Smooth muscle cell of the pulmonary artery (primary cell): ENCODE results near the gene DHDH. TPM values are rescaled to one million over a fixed set of nuclear protein-coding genes. Genes with fewer than 3 reads are reported as not detected.

Experiments
- total RNA-seq: library from RNA; depleted of rRNA; stranded (reverse); fragments of >200 nt; gene quantifications from 2 replicates; pipeline ENCODE4 v1.2.3, GENCODE V29; 2014

DHDH gene
- 0.17 TPM in 1 of 2 replicates, not detected in the other for total RNA-seq

GRCh38 chr19:48933382-48933932 lies at the start of gene DHDH:
Gene DHDH (plus strand): TSS chr19:48933699. CDS start chr19:48933722, 23 bp downstream.

GRCh38 chr19:48899781-48900476 lies 33.6 kb upstream of the DHDH start, which contains the start of gene NUCB1:
Gene NUCB1 (plus strand): TSS chr19:48900312. CDS start chr19:48900797, 485 bp downstream.

DNA sequence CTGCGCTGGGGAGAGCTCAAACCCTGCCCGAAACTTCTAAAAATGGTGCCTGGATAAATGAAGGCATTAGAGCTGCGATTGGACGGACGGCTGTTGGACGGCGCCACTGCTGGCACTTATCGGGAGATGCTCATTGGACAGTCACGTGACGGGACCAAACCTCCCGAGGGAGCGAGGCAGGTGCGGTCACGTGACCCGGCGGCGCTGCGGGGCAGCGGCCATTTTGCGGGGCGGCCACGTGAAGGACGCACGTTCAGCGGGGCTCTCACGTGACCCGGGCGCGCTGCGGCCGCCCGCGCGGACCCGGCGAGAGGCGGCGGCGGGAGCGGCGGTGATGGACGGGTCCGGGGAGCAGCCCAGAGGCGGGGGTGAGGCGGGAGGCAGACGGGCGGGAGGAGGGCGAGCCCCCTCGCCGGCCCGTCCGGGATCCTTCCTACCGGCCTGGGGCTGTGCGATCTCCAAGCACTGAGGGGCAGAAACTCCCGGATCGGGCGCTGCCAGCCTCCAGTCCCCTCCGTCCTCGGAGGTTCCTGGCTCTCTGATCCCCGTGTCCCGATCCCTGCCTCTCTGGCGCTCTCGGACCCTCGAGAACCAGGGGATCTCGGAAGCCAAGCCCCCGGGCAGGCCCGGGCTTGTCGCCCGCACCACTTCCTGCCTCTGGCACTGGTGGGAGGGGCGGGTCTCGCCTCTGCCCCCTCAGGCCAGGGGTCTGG lies 21.3 kb downstream of the DHDH start, which contains the start of gene BAX:
TSS of gene BAX (plus strand) at position 281 of the 713 bp plus-strand sequence. CDS start at position 335, 54 bp downstream.

DNA sequence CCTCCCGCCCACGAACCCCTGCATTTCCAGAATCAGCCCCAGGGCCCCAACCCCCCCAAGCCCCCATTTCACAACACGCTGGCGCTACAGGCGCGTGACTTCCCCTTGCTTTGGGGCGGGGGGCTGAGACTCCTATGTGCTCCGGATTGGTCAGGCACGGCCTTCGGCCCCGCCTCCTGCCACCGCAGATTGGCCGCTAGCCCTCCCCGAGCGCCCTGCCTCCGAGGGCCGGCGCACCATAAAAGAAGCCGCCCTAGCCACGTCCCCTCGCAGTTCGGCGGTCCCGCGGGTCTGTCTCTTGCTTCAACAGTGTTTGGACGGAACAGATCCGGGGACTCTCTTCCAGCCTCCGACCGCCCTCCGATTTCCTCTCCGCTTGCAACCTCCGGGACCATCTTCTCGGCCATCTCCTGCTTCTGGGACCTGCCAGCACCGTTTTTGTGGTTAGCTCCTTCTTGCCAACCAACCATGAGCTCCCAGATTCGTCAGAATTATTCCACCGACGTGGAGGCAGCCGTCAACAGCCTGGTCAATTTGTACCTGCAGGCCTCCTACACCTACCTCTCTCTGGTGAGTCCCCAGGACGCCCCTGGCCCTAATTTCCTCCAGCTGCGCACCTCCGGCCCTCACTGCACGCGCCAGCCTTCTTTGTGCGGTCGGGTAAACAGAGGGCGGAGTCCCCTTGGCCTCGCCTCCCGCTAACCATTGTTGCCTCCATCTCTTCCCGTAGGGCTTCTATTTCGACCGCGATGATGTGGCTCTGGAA lies 31.7 kb downstream of the DHDH start, which contains the start of gene FTL:
TSS of gene FTL (plus strand) at position 270 of the 766 bp plus-strand sequence. CDS start at position 469, 199 bp downstream.

GRCh38 chr19:48993175-48994034 lies 59.9 kb downstream of the DHDH start, which contains the start of the genes GYS1 and RUVBL2:
Gene GYS1 (minus strand): TSS chr19:48993309. CDS start chr19:48993112, 197 bp downstream.
Gene RUVBL2 (plus strand): TSS chr19:48993887. CDS start chr19:48993912, 25 bp downstream.

Other genes with a start within 250 kb of the DHDH start
- gene FUT2, start 237.7 kb upstream of the DHDH start, total RNA-seq, result not detected in 2 replicates
- gene MAMSTR, start 214.0 kb upstream of the DHDH start, total RNA-seq, result 0.65 and 0.69 TPM in 2 replicates
- 0.52 and 1.0 TPM in 2 replicates for gene RASIP1, start 193.1 kb upstream of the DHDH start, total RNA-seq
- gene IZUMO1, start 186.8 kb upstream of the DHDH start, total RNA-seq, result 0.07 TPM in 1 of 2 replicates, not detected in the other
- gene FUT1, start 181.1 kb upstream of the DHDH start, total RNA-seq, result 0.13 TPM in 2 replicates
- gene FGF21, start 178.2 kb upstream of the DHDH start, total RNA-seq, result not detected in 2 replicates
- gene BCAT2, start 122.7 kb upstream of the DHDH start, total RNA-seq, result 33.0 and 35.3 TPM in 2 replicates
- 2.2 and 2.8 TPM in 2 replicates for gene HSD17B14, start 97.2 kb upstream of the DHDH start, total RNA-seq
- gene PLEKHA4, start 65.1 kb upstream of the DHDH start, total RNA-seq, result 21.3 and 22.6 TPM in 2 replicates
- gene PPP1R15A, start 61.3 kb upstream of the DHDH start, total RNA-seq, result 53.2 and 70.7 TPM in 2 replicates
- gene TULP2, start 35.0 kb upstream of the DHDH start, total RNA-seq, result 0.23 TPM in 1 of 2 replicates, not detected in the other
- gene NUCB1, start 33.4 kb upstream of the DHDH start, total RNA-seq, result 522 and 547 TPM in 2 replicates
- gene BAX, start 21.2 kb downstream of the DHDH start, total RNA-seq, result 79.2 and 117 TPM in 2 replicates
- gene FTL, start 31.6 kb downstream of the DHDH start, total RNA-seq, result 4,527 and 7,180 TPM in 2 replicates
- 108 and 117 TPM in 2 replicates for gene GYS1, start 59.6 kb downstream of the DHDH start, total RNA-seq
- gene RUVBL2, start 60.2 kb downstream of the DHDH start, total RNA-seq, result 156 and 174 TPM in 2 replicates
- gene LHB, start 83.4 kb downstream of the DHDH start, total RNA-seq, result not detected in 2 replicates
- gene CGB3, start 90.6 kb downstream of the DHDH start, total RNA-seq, result not detected in 2 replicates
- not detected in 2 replicates for gene CGB2, start 98.2 kb downstream of the DHDH start, total RNA-seq
- gene CGB1, start 103.2 kb downstream of the DHDH start, total RNA-seq, result not detected in 2 replicates
- not detected in 2 replicates for gene CGB5, start 110.1 kb downstream of the DHDH start, total RNA-seq
- gene CGB8, start 115.4 kb downstream of the DHDH start, total RNA-seq, result not detected in 2 replicates
- under 0.01 and 0.17 TPM in 2 replicates for gene CGB7, start 124.0 kb downstream of the DHDH start, total RNA-seq
- gene NTF4, start 131.1 kb downstream of the DHDH start, total RNA-seq, result not detected in 2 replicates
- not detected in 2 replicates for gene KCNA7, start 139.0 kb downstream of the DHDH start, total RNA-seq
- 159 and 170 TPM in 2 replicates for gene SNRNP70, start 151.8 kb downstream of the DHDH start, total RNA-seq
- 7.5 and 12.6 TPM in 2 replicates for gene LIN7B, start 180.7 kb downstream of the DHDH start, total RNA-seq
- gene C19orf73, start 185.4 kb downstream of the DHDH start, total RNA-seq, result 0.26 and 0.36 TPM in 2 replicates
- 2.6 and 2.7 TPM in 2 replicates for gene PPFIA3, start 185.8 kb downstream of the DHDH start, total RNA-seq
- 0.53 and 0.65 TPM in 2 replicates for gene HRC, start 221.7 kb downstream of the DHDH start, total RNA-seq
- gene TRPM4, start 224.1 kb downstream of the DHDH start, total RNA-seq, result 27.5 and 30.3 TPM in 2 replicates